ENCODE measurements around the gene NFKB1.

- TF ChIP-seq CTCF (IDR thresholded peaks at IDR 0.05; ENCODE audit: low read depth, low read length) = no peak
- TF ChIP-seq EZH2phosphoT487 (IDR thresholded peaks at IDR 0.05; ENCODE audit: low read depth) = no peak
These were observed 97.1 kb downstream of the NFKB1 start for GRCh38 chr4:102598086-102598761.
